Measurements from ENCODE around the gene NATD1.
A peak's percentile ranks its signal among the peaks of the same experiment; 100 is the strongest.

NATD1 gene

GRCh38 chr17:21214777-21215541 lies 38.3 kb downstream of the NATD1 start:
- Histone ChIP-seq H3K4me3 (ENCODE audit: low read depth in 1 of 2, low read length in 2 of 2) (peak overlapping the region; percentile 88 to 99), H3K79me2 (ENCODE audit: insufficient read depth, low read length) (peaks cover 90% of the 10 kb centered on the region), H3K4me1 (ENCODE audit: insufficient read depth, low read length) (peaks cover 47% of the 10 kb centered on the region)

GRCh38 chr17:21214015-21214776 lies 39.0 kb downstream of the NATD1 start, which contains the start of gene TMEM11:
TMEM11 (minus strand) TSS chr17:21214161; CDS start chr17:21214152, 9 bp downstream.
- TF ChIP-seq CTCF (IDR thresholded peaks at IDR 0.05; ENCODE audit: borderline replicate concordance, extremely low read depth, low read length, poor library complexity, severe bottlenecking) (no peak), EZH2 (IDR thresholded peaks at IDR 0.05; ENCODE audit: borderline replicate concordance, low read depth, low read length, severe bottlenecking) (no peak)
- H3K4me3 ChIP-seq (ENCODE audit: low read depth in 1 of 2, low read length in 2 of 2): peak within 1 kb of the TSS; percentile 88 to 99
- H3K79me2 ChIP-seq (ENCODE audit: insufficient read depth, low read length): peaks cover 95% of the 10 kb centered on the region
- peak within 1 kb of the TSS; percentile 93 for H3K27ac ChIP-seq (ENCODE audit: low read length)
- H3K4me2 ChIP-seq (ENCODE audit: insufficient read depth, low read length): peak within 1 kb of the TSS; percentile 86
- H4K20me1 ChIP-seq (ENCODE audit: insufficient read depth, low read length): peaks cover 52% of the 10 kb centered on the region
- H3K4me1 ChIP-seq (ENCODE audit: insufficient read depth, low read length): peaks cover 47% of the 10 kb centered on the region
- H2AFZ ChIP-seq (ENCODE audit: low read depth, low read length): peak within 1 kb of the TSS; percentile 90
- H3K9me3 ChIP-seq (ENCODE audit: insufficient read depth, low read length, severe bottlenecking): no peaks in the 10 kb centered on the region
- ATAC-seq (ENCODE audit: insufficient read depth, low read depth) (peak; percentile 92), DNase-seq (peak; percentile 94)
- H3K27me3 ChIP-seq (ENCODE audit: insufficient read depth, low read length, poor library complexity): no peaks in the 10 kb centered on the region
- peak within 1 kb of the TSS; percentile 98 for H3K9ac ChIP-seq (ENCODE audit: low read depth, low read length)
- peaks cover 50% of the 10 kb centered on the region for H3K36me3 ChIP-seq (ENCODE audit: insufficient read depth, low read length)

More at GRCh38 chr17:21214777-21215541, 38.3 kb downstream of the NATD1 start:
- peak overlapping the region; percentile 78 for H3K27ac ChIP-seq (ENCODE audit: low read length)
- H3K36me3 ChIP-seq (ENCODE audit: insufficient read depth, low read length): peaks cover 43% of the 10 kb centered on the region
- peak overlapping the region; percentile 98 for H3K9ac ChIP-seq (ENCODE audit: low read depth, low read length)
- peak overlapping the region; percentile 86 for H3K4me2 ChIP-seq (ENCODE audit: insufficient read depth, low read length)
- peaks cover 45% of the 10 kb centered on the region for H4K20me1 ChIP-seq (ENCODE audit: insufficient read depth, low read length)
- peak overlapping the region; percentile 90 for H2AFZ ChIP-seq (ENCODE audit: low read depth, low read length)
- peak; percentile 41 for DNase-seq
- ATAC-seq (ENCODE audit: insufficient read depth, low read depth): peak; percentile 6; the same call in 2 of the 3 replicates
- no peaks in the 10 kb centered on the region for H3K9me3 ChIP-seq (ENCODE audit: insufficient read depth, low read length, severe bottlenecking)
- TF ChIP-seq CTCF (IDR thresholded peaks at IDR 0.05; ENCODE audit: borderline replicate concordance, extremely low read depth, low read length, poor library complexity, severe bottlenecking) (no peak), EZH2 (IDR thresholded peaks at IDR 0.05; ENCODE audit: borderline replicate concordance, low read depth, low read length, severe bottlenecking) (no peak)
- no peaks in the 10 kb centered on the region for H3K27me3 ChIP-seq (ENCODE audit: insufficient read depth, low read length, poor library complexity)

- Histone ChIP-seq H3K9ac (ENCODE audit: low read depth, low read length) (peak overlapping the region; percentile 98), H3K36me3 (ENCODE audit: insufficient read depth, low read length) (peaks cover 56% of the 10 kb centered on the region), H2AFZ (ENCODE audit: low read depth, low read length) (peak overlapping the region; percentile 90), H3K4me1 (ENCODE audit: insufficient read depth, low read length) (peaks cover 47% of the 10 kb centered on the region), H3K9me3 (ENCODE audit: insufficient read depth, low read length, severe bottlenecking) (no peaks in the 10 kb centered on the region), H4K20me1 (ENCODE audit: insufficient read depth, low read length) (peaks cover 57% of the 10 kb centered on the region), H3K27me3 (ENCODE audit: insufficient read depth, low read length, poor library complexity) (no peaks in the 10 kb centered on the region), H3K4me3 (ENCODE audit: low read depth in 1 of 2, low read length in 2 of 2) (peak overlapping the region; percentile 88 to 99), H3K27ac (ENCODE audit: low read length) (peak overlapping the region; percentile 93), H3K79me2 (ENCODE audit: insufficient read depth, low read length) (peaks cover 95% of the 10 kb centered on the region), H3K4me2 (ENCODE audit: insufficient read depth, low read length) (peak overlapping the region; percentile 86)
- TF ChIP-seq EZH2 (IDR thresholded peaks at IDR 0.05; ENCODE audit: borderline replicate concordance, low read depth, low read length, severe bottlenecking) (no peak), CTCF (IDR thresholded peaks at IDR 0.05; ENCODE audit: borderline replicate concordance, extremely low read depth, low read length, poor library complexity, severe bottlenecking) (no peak)
- ATAC-seq (ENCODE audit: insufficient read depth, low read depth) (peak; percentile 23), DNase-seq (no peak)
These were observed 39.6 kb downstream of the NATD1 start for GRCh38 chr17:21213638-21214014.
